Ascending aorta (tissue), 2 donors: ENCODE data around the gene KRT82. TPM values are rescaled to one million over a fixed set of nuclear protein-coding genes. Genes with fewer than 3 reads are reported as not detected.

ENCODE experiments used
- DNase-seq, 2 donors: peaks; one replicate each; pipeline ENCODE4 v3.0.0-alpha.2; 2019; ENCODE audit warnings: low spot score in 2 of 2
- H3K27ac ChIP-seq, 2 donors: fragments of 200-600 bp; sonication (generic); one replicate each; pipeline ENCODE4 v1.5.1; 2016 to 2017; ENCODE audit warnings: mild to moderate bottlenecking in 1 of 2
- H3K27me3 ChIP-seq: fragments of 200-600 bp; sonication (generic); one replicate; pipeline ENCODE4 v1.5.1; 2017
- H3K36me3 ChIP-seq, 2 donors: fragments of 200-600 bp; sonication (generic); one replicate each; pipeline ENCODE4 v1.5.1; 2016
- H3K4me1 ChIP-seq, 2 donors: fragments of 200-600 bp; sonication (generic); one replicate each; pipeline ENCODE4 v1.5.1; 2016 to 2017; ENCODE audit warnings: mild to moderate bottlenecking in 1 of 2
- H3K4me3 ChIP-seq, 2 donors: fragments of 200-600 bp; sonication (generic); one replicate each; pipeline ENCODE4 v1.5.1; 2016 to 2017; ENCODE audit warnings: mild to moderate bottlenecking in 1 of 2
- H3K9me3 ChIP-seq, 2 donors: fragments of 200-600 bp; sonication (generic); one replicate each; pipeline ENCODE4 v1.5.1; 2016
- intact Hi-C: fragments of 100-400 bp; cut with DNase I; formaldehyde crosslinking; loops from one replicate; pipeline ENCODE4 v1.15.1; 2023
- total RNA-seq: library from RNA; depleted of rRNA; stranded (reverse); fragments of >200 nt; gene quantifications from one replicate; pipeline ENCODE4 v1.1.0, GENCODE V29; 2016
- TF ChIP-seq, protein P1 (sequence below), 3 experiments: fragments of 200-600 bp in 2 of 3; fragments of 450-650 bp in 1 of 3; sonication (generic) in 2 of 3; IDR thresholded peaks; one replicate each; pipeline ENCODE4 v1.5.1; 2016 to 2019; ENCODE audit warnings: antibody characterized with exemption in 3 of 3, mild to moderate bottlenecking in 1 of 3, moderate library complexity in 1 of 3

KRT82 gene
- total RNA-seq, 1 donor from 2014 or later, result not detected

DNA sequence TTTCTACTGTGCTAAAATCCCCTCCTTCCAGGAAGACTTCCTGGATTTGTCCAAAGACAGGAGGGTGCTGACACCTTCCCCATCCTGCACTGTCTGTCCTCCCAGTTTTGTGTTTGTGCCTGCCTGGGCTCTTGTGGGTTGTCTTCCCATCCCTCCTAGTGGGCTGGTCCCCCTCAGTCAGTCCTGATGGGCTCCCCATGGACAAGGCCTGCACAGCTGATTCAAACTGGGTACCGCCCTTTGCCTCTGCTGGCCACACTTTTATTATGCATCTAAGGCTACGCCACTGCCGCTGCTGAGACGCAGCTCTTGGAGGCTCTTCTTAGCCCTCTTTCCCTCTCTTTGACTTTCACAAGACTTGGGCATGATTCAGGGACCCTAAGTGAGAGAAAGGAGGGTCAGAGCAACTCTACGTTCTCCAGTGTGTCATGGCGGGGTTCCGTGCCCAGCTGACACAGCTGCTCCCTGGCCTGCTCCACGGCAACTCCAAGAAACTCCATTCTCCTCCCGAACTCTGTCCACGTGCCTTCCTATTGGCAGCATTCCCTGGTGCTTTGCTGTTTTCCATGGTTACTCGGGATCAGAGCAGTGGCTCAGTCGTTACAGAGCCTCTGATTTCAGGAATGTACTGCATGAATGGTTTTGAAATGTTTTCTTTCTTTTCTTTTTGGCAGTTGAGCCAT, 35.1 kb downstream of the KRT82 start:
- Histone ChIP-seq H3K4me1 (peaks cover 0 to 11% of the 10 kb centered on the region in 2 donors), H3K9me3 (no peaks in the 10 kb centered on the region), H3K27ac (peak overlapping the region; percentile 57 to 68), H3K4me3 (no peak overlapping the region), H3K27me3 (no peaks in the 10 kb centered on the region), H3K36me3 (no peaks in the 10 kb centered on the region)
- intact Hi-C loops, result loop anchor here (5.0 to 10.0 kb wide), 2 partner anchors 214 to 604 kb away; no protein-coding TSS in a partner anchor
- TF ChIP-seq, protein P1, sequence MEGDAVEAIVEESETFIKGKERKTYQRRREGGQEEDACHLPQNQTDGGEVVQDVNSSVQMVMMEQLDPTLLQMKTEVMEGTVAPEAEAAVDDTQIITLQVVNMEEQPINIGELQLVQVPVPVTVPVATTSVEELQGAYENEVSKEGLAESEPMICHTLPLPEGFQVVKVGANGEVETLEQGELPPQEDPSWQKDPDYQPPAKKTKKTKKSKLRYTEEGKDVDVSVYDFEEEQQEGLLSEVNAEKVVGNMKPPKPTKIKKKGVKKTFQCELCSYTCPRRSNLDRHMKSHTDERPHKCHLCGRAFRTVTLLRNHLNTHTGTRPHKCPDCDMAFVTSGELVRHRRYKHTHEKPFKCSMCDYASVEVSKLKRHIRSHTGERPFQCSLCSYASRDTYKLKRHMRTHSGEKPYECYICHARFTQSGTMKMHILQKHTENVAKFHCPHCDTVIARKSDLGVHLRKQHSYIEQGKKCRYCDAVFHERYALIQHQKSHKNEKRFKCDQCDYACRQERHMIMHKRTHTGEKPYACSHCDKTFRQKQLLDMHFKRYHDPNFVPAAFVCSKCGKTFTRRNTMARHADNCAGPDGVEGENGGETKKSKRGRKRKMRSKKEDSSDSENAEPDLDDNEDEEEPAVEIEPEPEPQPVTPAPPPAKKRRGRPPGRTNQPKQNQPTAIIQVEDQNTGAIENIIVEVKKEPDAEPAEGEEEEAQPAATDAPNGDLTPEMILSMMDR (IDR thresholded peaks at IDR 0.05), result no peak
- peak in 1 of 2 donors; percentile 81 for DNase-seq

DNA sequence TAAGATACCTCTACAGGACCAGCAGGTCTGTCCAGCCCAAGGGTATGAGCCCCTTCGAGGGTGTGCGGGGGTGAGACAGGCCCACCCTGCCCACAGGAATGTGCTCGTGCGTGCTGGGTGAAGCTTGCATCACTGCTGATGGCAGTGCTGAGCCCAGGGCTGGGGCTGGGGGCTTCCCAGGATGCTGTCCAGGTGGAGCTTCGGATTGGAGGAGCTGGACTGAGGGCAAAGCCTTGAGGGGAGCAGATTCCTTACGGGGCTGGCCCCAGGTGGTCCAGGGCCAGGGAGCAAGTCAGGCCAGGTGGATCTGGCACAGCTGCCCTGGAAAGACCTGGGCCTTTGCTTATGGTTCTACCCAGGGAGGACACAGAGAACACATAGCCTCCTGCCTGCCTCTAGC, 36.3 kb downstream of the KRT82 start:
- no peaks in the 10 kb centered on the region for H3K36me3 ChIP-seq
- TF ChIP-seq, protein P1 (IDR thresholded peaks at IDR 0.05), result no peak
- intact Hi-C loops, result loop anchor here (5.0 to 10.0 kb wide), 2 partner anchors 213 to 605 kb away; no protein-coding TSS in a partner anchor

DNA sequence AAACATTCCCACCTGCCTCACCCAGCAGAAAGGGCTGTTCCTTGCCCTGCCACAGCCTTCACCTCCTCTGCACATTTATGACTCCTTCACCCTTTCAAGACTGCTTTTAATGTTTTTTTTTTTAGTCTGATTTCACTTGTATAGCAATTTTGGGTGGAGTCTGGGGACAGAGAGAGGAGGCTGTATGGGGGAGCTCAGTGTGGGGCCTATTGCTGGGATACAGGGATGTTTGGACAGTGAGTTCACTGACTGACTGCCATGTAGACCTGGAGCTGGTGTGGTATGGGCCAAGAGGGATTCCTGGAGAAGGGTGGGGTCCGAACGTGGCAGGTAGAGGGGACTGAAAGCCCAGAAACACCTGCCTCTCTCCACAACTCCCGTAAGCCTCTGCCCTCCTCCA, 36.9 kb downstream of the KRT82 start:
- H3K27me3 ChIP-seq, result no peaks in the 10 kb centered on the region
- peaks cover 0 to 11% of the 10 kb centered on the region in 2 donors for H3K4me1 ChIP-seq
- no peaks in the 10 kb centered on the region for H3K36me3 ChIP-seq
- H3K4me3 ChIP-seq, result no peak overlapping the region
- no peak overlapping the region for H3K27ac ChIP-seq
- H3K9me3 ChIP-seq, result no peaks in the 10 kb centered on the region
- TF ChIP-seq, protein P1 (IDR thresholded peaks at IDR 0.05), result no peak
- intact Hi-C loops, result no loop called here
- no peak for DNase-seq

More for the DNA sequence above, 36.3 kb downstream of the KRT82 start:
- no peak for DNase-seq
- no peaks in the 10 kb centered on the region for H3K9me3 ChIP-seq
- no peak overlapping the region for H3K27ac ChIP-seq
- H3K27me3 ChIP-seq, result no peaks in the 10 kb centered on the region
- peaks cover 0 to 11% of the 10 kb centered on the region in 2 donors for H3K4me1 ChIP-seq
- no peak overlapping the region for H3K4me3 ChIP-seq

DNA sequence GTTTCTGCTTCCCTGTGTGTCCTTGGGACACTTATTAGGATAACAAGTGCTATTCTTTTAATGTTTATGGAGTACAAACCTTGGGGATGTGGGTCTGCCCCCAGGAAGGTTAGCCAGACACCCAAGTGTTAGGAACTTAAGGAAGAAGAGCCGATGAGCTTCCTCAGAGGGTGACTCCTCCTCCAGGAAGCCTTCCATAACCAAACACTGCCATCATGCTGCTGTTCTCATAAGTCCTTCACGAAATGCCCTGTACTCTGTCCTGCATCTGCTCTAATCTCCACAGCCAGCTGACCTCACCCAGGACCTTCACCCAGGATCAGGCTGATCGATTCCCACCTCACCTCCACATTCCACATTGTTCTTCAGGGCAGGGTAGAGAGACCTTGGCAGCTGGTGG, 37.6 kb downstream of the KRT82 start:
- Histone ChIP-seq H3K9me3 (no peaks in the 10 kb centered on the region), H3K27me3 (no peaks in the 10 kb centered on the region), H3K27ac (no peak overlapping the region), H3K4me1 (peaks cover 0 to 11% of the 10 kb centered on the region in 2 donors), H3K4me3 (no peak overlapping the region), H3K36me3 (no peaks in the 10 kb centered on the region)
- intact Hi-C loops, result no loop called here
- TF ChIP-seq, protein P1 (IDR thresholded peaks at IDR 0.05), result no peak
- no peak for DNase-seq

DNA sequence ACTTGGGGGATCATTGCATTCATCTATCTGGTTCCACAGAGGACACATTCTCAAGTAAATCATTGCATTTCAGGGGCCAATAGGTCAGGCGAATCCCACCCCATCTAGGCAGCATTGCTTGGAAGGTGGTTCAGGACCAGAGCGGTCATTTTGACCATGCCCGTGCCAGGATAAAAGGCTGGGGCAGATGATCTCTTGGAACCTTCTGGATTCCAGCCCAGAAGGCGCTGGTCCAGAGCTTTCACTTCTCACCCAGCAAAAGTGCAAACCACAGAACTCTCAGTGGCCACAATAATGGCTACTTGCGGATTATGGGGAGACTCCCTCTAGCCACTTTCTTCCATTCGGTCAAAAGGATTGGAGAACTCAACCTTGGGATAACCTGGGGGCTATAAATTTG, 38.3 kb downstream of the KRT82 start:
- DNase-seq, result no peak
- TF ChIP-seq, protein P1 (IDR thresholded peaks at IDR 0.05), result no peak
- no peaks in the 10 kb centered on the region for H3K9me3 ChIP-seq
- no peaks in the 10 kb centered on the region for H3K27me3 ChIP-seq
- no peaks in the 10 kb centered on the region for H3K36me3 ChIP-seq
- peaks cover 0 to 11% of the 10 kb centered on the region in 2 donors for H3K4me1 ChIP-seq
- H3K27ac ChIP-seq, result no peak overlapping the region
- intact Hi-C loops, result no loop called here
- no peak overlapping the region for H3K4me3 ChIP-seq
